HEK293 (cell line): ENCODE results near the gene FRAS1.

ENCODE experiments used
- CTCF ChIA-PET: fragments of 350-600 bp; formaldehyde crosslinking; extraction: SDS; loops from one replicate; lab custom pipeline; 2021; ENCODE audit warnings: antibody characterized with exemption; lab: Yijun Ruan, JAX
- POLR2A ChIA-PET: fragments of 300-600 bp; formaldehyde crosslinking; extraction: SDS; loops from one replicate; lab custom pipeline; 2020; ENCODE audit warnings: antibody characterized with exemption, inconsistent platforms; lab: Yijun Ruan, JAX
- H3K27ac ChIP-seq: fragments of 200-500 bp; sonication (Bioruptor generic); 2 replicates; pipeline ENCODE4 v1.5.1; 2014; ENCODE audit warnings: low read depth, low read length, control low read depth, inconsistent platforms; ENCODE audit errors: extremely low read depth
- H3K36me3 ChIP-seq, 2 experiments: fragments of 200-500 bp in 1 of 2; sonication (Bioruptor generic) in 1 of 2; 1 replicate in 1 of 2; 2 replicates in 1 of 2; pipeline ENCODE4 v1.5.1; 2014 to 2017; ENCODE audit warnings: inconsistent platforms in 2 of 2, low read length in 2 of 2; ENCODE audit not compliant: control insufficient read depth in 2 of 2, insufficient read depth in 1 of 2
- H3K4me1 ChIP-seq: fragments of 200-500 bp; sonication (Bioruptor generic); 2 replicates; pipeline ENCODE4 v1.5.1; 2014; ENCODE audit warnings: mild to moderate bottlenecking, low read length, inconsistent platforms; ENCODE audit not compliant: control insufficient read depth, insufficient read depth
- H3K4me3 ChIP-seq: 2 replicates; pipeline ENCODE4 v1.5.1; 2011; ENCODE audit warnings: low read depth, mild to moderate bottlenecking, control low read depth, low read length, moderate library complexity
- H3K9me3 ChIP-seq: fragments of 200-500 bp; sonication (Bioruptor generic); 2 replicates; pipeline ENCODE4 v1.5.1; 2014; ENCODE audit warnings: low read depth, low read length, inconsistent platforms; ENCODE audit not compliant: control insufficient read depth, insufficient read depth
- BCL6B ChIP-seq: fragments of 450-650 bp; formaldehyde crosslinking; IDR thresholded peaks from 2 replicates; pipeline ENCODE4 v1.5.1; 2017; ENCODE audit warnings: missing biosample characterization, missing genetic modification characterization
- GFI1B ChIP-seq: fragments of 450-650 bp; formaldehyde crosslinking; IDR thresholded peaks from 2 replicates; pipeline ENCODE4 v1.5.1; 2016; ENCODE audit warnings: missing biosample characterization, missing genetic modification characterization
- HIC1 ChIP-seq: fragments of 450-650 bp; formaldehyde crosslinking; IDR thresholded peaks from 2 replicates; pipeline ENCODE4 v1.5.1; 2016; ENCODE audit warnings: missing biosample characterization, missing genetic modification characterization
- OSR2 ChIP-seq: fragments of 450-650 bp; formaldehyde crosslinking; IDR thresholded peaks from 2 replicates; pipeline ENCODE4 v1.5.1; 2016; ENCODE audit warnings: missing biosample characterization, missing genetic modification characterization
- RBAK ChIP-seq: fragments of 450-650 bp; formaldehyde crosslinking; IDR thresholded peaks from 2 replicates; pipeline ENCODE4 v1.5.1; 2016; ENCODE audit warnings: missing biosample characterization, missing genetic modification characterization
- ZBTB11 ChIP-seq: fragments of 450-650 bp; formaldehyde crosslinking; conservative IDR thresholded peaks from 2 replicates; pipeline ENCODE4 v1.5.1; 2016; ENCODE audit warnings: low read depth, missing biosample characterization, missing genetic modification characterization
- ZBTB48 ChIP-seq: fragments of 450-650 bp; formaldehyde crosslinking; IDR thresholded peaks from 2 replicates; pipeline ENCODE4 v1.5.1; 2016; ENCODE audit warnings: missing biosample characterization, missing genetic modification characterization
- ZBTB7A ChIP-seq: fragments of 450-650 bp; formaldehyde crosslinking; IDR thresholded peaks from 2 replicates; pipeline ENCODE4 v1.5.1; 2016; ENCODE audit warnings: low read depth, missing biosample characterization, missing genetic modification characterization
- ZNF175 ChIP-seq: fragments of 450-650 bp; formaldehyde crosslinking; IDR thresholded peaks from 2 replicates; pipeline ENCODE4 v1.5.1; 2016; ENCODE audit warnings: missing biosample characterization, missing genetic modification characterization
- ZNF335 ChIP-seq: fragments of 450-650 bp; formaldehyde crosslinking; conservative IDR thresholded peaks from 2 replicates; pipeline ENCODE4 v1.5.1; 2016; ENCODE audit warnings: missing biosample characterization, missing genetic modification characterization
- ZNF354C ChIP-seq: fragments of 450-650 bp; formaldehyde crosslinking; IDR thresholded peaks from 2 replicates; pipeline ENCODE4 v1.5.1; 2016; ENCODE audit warnings: missing biosample characterization, missing genetic modification characterization, low read depth, borderline replicate concordance
- ZNF398 ChIP-seq: fragments of 450-650 bp; formaldehyde crosslinking; IDR thresholded peaks from 2 replicates; pipeline ENCODE4 v1.5.1; 2017; ENCODE audit warnings: missing biosample characterization, missing genetic modification characterization
- ZNF426 ChIP-seq: fragments of 450-650 bp; formaldehyde crosslinking; IDR thresholded peaks from 2 replicates; pipeline ENCODE4 v1.5.1; 2017; ENCODE audit warnings: missing biosample characterization, missing genetic modification characterization, mild to moderate bottlenecking, inconsistent platforms, moderate library complexity
- ZNF488 ChIP-seq: fragments of 450-650 bp; formaldehyde crosslinking; IDR thresholded peaks from 2 replicates; pipeline ENCODE4 v1.5.1; 2016; ENCODE audit warnings: missing biosample characterization, missing genetic modification characterization
- ZNF560 ChIP-seq: fragments of 450-650 bp; formaldehyde crosslinking; IDR thresholded peaks from 2 replicates; pipeline ENCODE4 v1.5.1; 2017; ENCODE audit warnings: missing biosample characterization, missing genetic modification characterization, borderline replicate concordance
- ZNF561 ChIP-seq: fragments of 450-650 bp; IDR thresholded peaks from 2 replicates; pipeline ENCODE4 v1.5.1; 2018; ENCODE audit warnings: missing biosample characterization, missing genetic modification characterization, borderline replicate concordance
- ZNF585B ChIP-seq: fragments of 450-650 bp; formaldehyde crosslinking; IDR thresholded peaks from 2 replicates; pipeline ENCODE4 v1.5.1; 2016; ENCODE audit warnings: missing biosample characterization, missing genetic modification characterization
- ZNF658 ChIP-seq: fragments of 450-650 bp; formaldehyde crosslinking; IDR thresholded peaks from 2 replicates; pipeline ENCODE4; 2016; ENCODE audit warnings: missing biosample characterization, missing genetic modification characterization
- ZNF76 ChIP-seq: fragments of 450-650 bp; formaldehyde crosslinking; IDR thresholded peaks from 2 replicates; pipeline ENCODE4; 2016; ENCODE audit warnings: low read depth, missing biosample characterization, missing genetic modification characterization, borderline replicate concordance
- ZNF776 ChIP-seq: fragments of 450-650 bp; formaldehyde crosslinking; IDR thresholded peaks from 2 replicates; pipeline ENCODE4 v1.5.0; 2017; ENCODE audit warnings: missing biosample characterization, missing genetic modification characterization, borderline replicate concordance

FRAS1 gene

GRCh38 chr4:78219825-78220224, 162.7 kb downstream of the FRAS1 start:
- no peaks in the 10 kb centered on the region for H3K36me3 ChIP-seq
- ChIA-PET POLR2A (no interaction called here), CTCF (no interaction called here)
- H3K4me3 ChIP-seq: no peak overlapping the region
- no peak overlapping the region for H3K27ac ChIP-seq
- 0 out of 2 replicates have a peak, but pooled peaks cover 2% of the 10 kb centered on the region for H3K4me1 ChIP-seq
- TF ChIP-seq ZNF488: no peak
- no peak for TF ChIP-seq ZNF354C (tag by site-specific recombination)
- no peak for TF ChIP-seq ZNF76 (tag by site-specific recombination)
- no peak for TF ChIP-seq ZNF585B
- TF ChIP-seq ZNF175 (tag by site-specific recombination): no peak
- no peak for TF ChIP-seq ZBTB7A (tag by site-specific recombination)
- TF ChIP-seq OSR2: no peak
- no peaks in the 10 kb centered on the region for H3K9me3 ChIP-seq

GRCh38 chr4:78220283-78220682, 163.2 kb downstream of the FRAS1 start:
- no peaks in the 10 kb centered on the region for H3K36me3 ChIP-seq
- no peaks in the 10 kb centered on the region for H3K9me3 ChIP-seq
- ChIA-PET CTCF (no interaction called here), POLR2A (no interaction called here)
- no peak for TF ChIP-seq ZNF561 (tag by site-specific recombination)
- H3K4me1 ChIP-seq: 0 out of 2 replicates have a peak, but pooled peaks cover 2% of the 10 kb centered on the region
- no peak overlapping the region for H3K4me3 ChIP-seq
- H3K27ac ChIP-seq: no peak overlapping the region

- ChIA-PET POLR2A (no interaction called here), CTCF (no interaction called here)
- no peak overlapping the region for H3K4me3 ChIP-seq
- TF ChIP-seq ZNF658: no peak
- no peak for TF ChIP-seq RBAK (tag by site-specific recombination)
- no peak for TF ChIP-seq ZNF398 (tag by site-specific recombination)
- TF ChIP-seq ZBTB11 (tag by site-specific recombination): no peak
- TF ChIP-seq ZNF335 (tag by site-specific recombination): no peak
- no peak for TF ChIP-seq BCL6B (tag by site-specific recombination)
- TF ChIP-seq ZBTB48 (tag by site-specific recombination): no peak
- TF ChIP-seq GFI1B: no peak
- no peak for TF ChIP-seq HIC1 (tag by site-specific recombination)
- TF ChIP-seq ZNF426 (tag by site-specific recombination): no peak
- TF ChIP-seq ZNF776 (tag by site-specific recombination): no peak
- no peak for TF ChIP-seq ZNF560 (tag by site-specific recombination)
- TF ChIP-seq, all 188 proteins: peak for 0
- Histone ChIP-seq H3K4me1 (0 out of 2 replicates have a peak, but pooled peaks cover 2% of the 10 kb centered on the region), H3K9me3 (no peaks in the 10 kb centered on the region), H3K27ac (no peak overlapping the region), H3K36me3 (no peaks in the 10 kb centered on the region)
Measured at GRCh38 chr4:78222575-78223186, 165.6 kb downstream of the FRAS1 start.
